HepG2 (cell line): ENCODE data around the gene TM2D1. TPM values are rescaled to one million over a fixed set of nuclear protein-coding genes. Genes with fewer than 3 reads are reported as not detected.

Source experiments
- ATAC-seq: fragments of 200-7000 bp; cut with Tn5 transposase; 3 replicates; pipeline ENCODE4 v1.9.1; 2020; ENCODE audit warnings: mild to moderate bottlenecking, moderate library complexity
- BruUV-seq: library from RNA; stranded (reverse); fragments of 400-500 nt; replicated peaks from 2 replicates; lab custom pipeline; 2021; lab: Mats Ljungman, UMichigan
- CTCF ChIA-PET: fragments of 300-600 bp; formaldehyde crosslinking; extraction: SDS; loops from one replicate; lab custom pipeline; 2021; ENCODE audit warnings: low total read pairs, inconsistent platforms, low intra/inter-chr PET ratio; lab: Yijun Ruan, JAX
- POLR2A ChIA-PET: fragments of 350-600 bp; sonication (Branson Sonifier 250); formaldehyde crosslinking; loops from one replicate; lab custom pipeline; 2020; ENCODE audit warnings: antibody characterized with exemption, inconsistent platforms; lab: Yijun Ruan, JAX
- DNase-seq: peaks from one replicate; pipeline ENCODE4 v3.0.0-alpha.2; 2015; ENCODE audit warnings: low spot score
- FAIRE-seq: peaks from 3 replicates; lab custom pipeline; 2011; peaks lifted over from hg19 to GRCh38; lab: Jason Lieb, UNC
- H2AFZ ChIP-seq: one replicate; pipeline ENCODE4 v1.6.1; 2011; ENCODE audit warnings: low read length, inconsistent platforms
- H3K27ac ChIP-seq: fragments of 300-600 bp; 3 replicates; pipeline ENCODE4 v1.8.0; 2011; ENCODE audit warnings: mixed run types, mild to moderate bottlenecking, mixed read lengths, low read length, inconsistent platforms; ENCODE audit not compliant: insufficient read depth; ENCODE audit errors: extremely low read length
- H3K27me3 ChIP-seq, 2 experiments: fragments of 200-600 bp in 1 of 2; 2 replicates in 1 of 2; 3 replicates in 1 of 2; pipeline versions ENCODE4 v1.6.0 to v1.8.0; 2011; ENCODE audit warnings: low read length in 2 of 2, mild to moderate bottlenecking in 2 of 2, moderate library complexity in 2 of 2, inconsistent platforms in 1 of 2; ENCODE audit not compliant: insufficient read depth in 2 of 2, control insufficient read depth in 1 of 2
- H3K36me3 ChIP-seq, 2 experiments: fragments of 200-600 bp in 1 of 2; replicated peaks in 1 of 2; 2 replicates in 1 of 2; 3 replicates in 1 of 2; pipeline versions ENCODE4 v1.5.1 to v1.8.0; 2011; ENCODE audit warnings: low read length in 2 of 2, inconsistent platforms in 1 of 2; ENCODE audit not compliant: insufficient read depth in 2 of 2, control insufficient read depth in 1 of 2
- H3K4me1 ChIP-seq: 2 replicates; pipeline ENCODE4 v1.5.1; 2012; ENCODE audit warnings: low read length, inconsistent platforms; ENCODE audit not compliant: insufficient read depth
- H3K4me2 ChIP-seq: 2 replicates; pipeline ENCODE4 v1.6.0; 2011; ENCODE audit warnings: low read depth, low read length, inconsistent platforms
- H3K4me3 ChIP-seq, 3 experiments: fragments of 200-600 bp in 1 of 3; sonication (generic), shearing (Covaris generic) in 1 of 3; replicated peaks in 1 of 3; 2 replicates each; pipeline ENCODE4 v1.5.1; 2011 to 2016; ENCODE audit warnings: low read length in 3 of 3, inconsistent platforms in 2 of 3, low read depth in 2 of 3, mild to moderate bottlenecking in 2 of 3, control low read depth in 1 of 3, mixed read lengths in 1 of 3; ENCODE audit not compliant: insufficient read depth in 1 of 3
- H3K79me2 ChIP-seq: one replicate; pipeline ENCODE4 v1.6.1; 2011; ENCODE audit warnings: low read length, inconsistent platforms; ENCODE audit not compliant: insufficient read depth
- H3K9ac ChIP-seq: 2 replicates; pipeline ENCODE4 v1.6.0; 2011; ENCODE audit warnings: mild to moderate bottlenecking, low read depth, low read length, inconsistent platforms; ENCODE audit not compliant: insufficient read depth
- H3K9me3 ChIP-seq: 2 replicates; pipeline ENCODE4 v1.5.1; 2012; ENCODE audit warnings: mild to moderate bottlenecking, low read length
- H4K20me1 ChIP-seq: 2 replicates; pipeline ENCODE4 v1.6.0; 2011; ENCODE audit warnings: inconsistent platforms, mild to moderate bottlenecking, low read length, moderate library complexity; ENCODE audit not compliant: insufficient read depth
- ATF2 ChIP-seq: sonication (generic); formaldehyde crosslinking; IDR thresholded peaks from 2 replicates; pipeline ENCODE4 v1.4.0; 2020; ENCODE audit warnings: missing genetic modification reagents
- ETV5 ChIP-seq: IDR thresholded peaks from 2 replicates; pipeline ENCODE4 v1.6.1; 2018; ENCODE audit warnings: missing biosample characterization, missing genetic modification reagents, inconsistent platforms, borderline replicate concordance
- HMGXB4 ChIP-seq, 2 experiments: sonication (generic) in 1 of 2; formaldehyde crosslinking in 1 of 2; IDR thresholded peaks; 2 replicates each; pipeline versions ENCODE4 v1.4.0 to v1.6.1; 2018 to 2020; ENCODE audit warnings: missing genetic modification reagents in 2 of 2, borderline replicate concordance in 1 of 2, low read depth in 1 of 2, mild to moderate bottlenecking in 1 of 2, missing biosample characterization in 1 of 2
- KDM2A ChIP-seq: sonication (generic); formaldehyde crosslinking; IDR thresholded peaks from 2 replicates; pipeline ENCODE4 v1.4.0; 2020; ENCODE audit warnings: low read depth, missing genetic modification reagents, borderline replicate concordance
- PATZ1 ChIP-seq: sonication (generic); formaldehyde crosslinking; IDR thresholded peaks from 2 replicates; pipeline ENCODE4 v1.4.0; 2020; ENCODE audit warnings: missing genetic modification reagents
- RAD21 ChIP-seq: fragments of 450-650 bp; formaldehyde crosslinking; IDR thresholded peaks from 2 replicates; pipeline ENCODE4 v1.5.0; 2020; ENCODE audit warnings: mild to moderate bottlenecking
- SMC3 ChIP-seq: IDR thresholded peaks from 2 replicates; pipeline ENCODE4 v1.6.1; 2011; ENCODE audit warnings: low read length, improper control_type of control experiment
- STAG1 ChIP-seq: sonication (generic); formaldehyde crosslinking; IDR thresholded peaks from 2 replicates; pipeline ENCODE4 v1.4.0; 2020; ENCODE audit warnings: missing genetic modification reagents
- TEAD3 ChIP-seq: optimal IDR thresholded peaks from 2 replicates; pipeline ENCODE3; 2016; ENCODE audit warnings: borderline replicate concordance
- XRCC5 ChIP-seq: fragments of 200-400 bp; formaldehyde crosslinking; optimal IDR thresholded peaks from 2 replicates; pipeline ENCODE3; 2017; ENCODE audit warnings: mild to moderate bottlenecking, low read length
- ZFX ChIP-seq: sonication (generic); formaldehyde crosslinking; IDR thresholded peaks from 2 replicates; pipeline ENCODE4 v1.4.0; 2020; ENCODE audit warnings: mild to moderate bottlenecking, low read depth, missing genetic modification reagents, moderate library complexity
- ZNF687 ChIP-seq: sonication (generic); formaldehyde crosslinking; IDR thresholded peaks from 2 replicates; pipeline ENCODE4 v1.5.1; 2020; ENCODE audit warnings: mild to moderate bottlenecking, missing genetic modification reagents, moderate library complexity
- ZNF777 ChIP-seq: sonication (generic); formaldehyde crosslinking; IDR thresholded peaks from 2 replicates; pipeline ENCODE4 v1.4.0; 2020; ENCODE audit warnings: missing genetic modification reagents
- WGBS: methylation state at CpG from one replicate; pipeline ENCODE4 v1.1.6; 2017; ENCODE audit warnings: low lambda C conversion rate; 5-methylcytosine and 5-hydroxymethylcytosine counted together
- in situ Hi-C: cut with HindIII; loops from 2 replicates; pipeline ENCODE4 v1.10.0; 2017; ENCODE audit warnings: low pct_unique_long_range_greater_than_20kb; ENCODE audit not compliant: extremely low pct_ligation_motif_present
- intact Hi-C: fragments of 100-400 bp; cut with micrococcal nuclease; formaldehyde crosslinking; loops from one replicate; pipeline ENCODE4 v1.10.0; 2022; ENCODE audit not compliant: unreplicated experiment
- polyA plus RNA-seq, 8 experiments: library from polyadenylated mRNA; depleted of rRNA in 3 of 8; stranded (reverse) in 7 of 8; unstranded in 1 of 8; fragments of >200 nt; fragmentation: Illumina TruSeq in 4 of 8; extraction: Trizol in 4 of 8; gene quantifications; 2 replicates each; pipeline versions ENCODE4 v1.2.1 to v1.2.3, GENCODE V29; 2011 to 2016; ENCODE audit warnings: low read depth in 4 of 8, missing spikeins in 1 of 8, mixed read lengths in 1 of 8; ENCODE audit not compliant: insufficient read depth in 1 of 8
- total RNA-seq, 5 experiments: library from RNA; depleted of rRNA; stranded (reverse); fragments of >200 nt; fragmentation: Illumina TruSeq; extraction: Trizol; gene quantifications; 2 replicates each; pipeline ENCODE4 v1.2.3, GENCODE V29; 2016; ENCODE audit warnings: low read depth in 1 of 5

The TM2D1 gene
- total and polyA plus RNA-seq, 2 of the 13 experiments (the other 11 are each of a cell fraction or from before 2014, with no cell fraction given): 26.6 to 49.0 TPM

GRCh38 chr1:61641578-61642336 lies 83.2 kb downstream of the TM2D1 start:
- BruUV-seq: no TSS peak
- POLR2A ChIA-PET: no interaction called here
- no peaks in the 10 kb centered on the region for H3K9me3 ChIP-seq
- H3K27ac ChIP-seq: no peak overlapping the region
- no peaks in the 10 kb centered on the region for H3K36me3 ChIP-seq
- no peak overlapping the region for H2AFZ ChIP-seq
- intact Hi-C loops (no loop called here), in situ Hi-C loops (loop anchor here (10.0 kb wide), 1 partner anchor 667 kb away; no protein-coding TSS in a partner anchor)
- CTCF ChIA-PET: interaction anchor here (0.7 to 1.1 kb wide), 2 partner anchors 17 to 793 kb away, joined by 3 read pairs; no protein-coding TSS in a partner anchor
- ATAC-seq (peak; percentile 99), DNase-seq (peak; percentile 20), FAIRE-seq (no peak)
- WGBS: 26% methylated on average over 23 of the region's 23 CpGs
- peaks cover under 1% of the 10 kb centered on the region; the same call in 1 of the 2 replicates for H3K4me1 ChIP-seq
- no peak overlapping the region for H3K9ac ChIP-seq
- H3K27me3 ChIP-seq: peaks cover 0 to 36% of the 10 kb centered on the region in 2 experiments; a peak in 3 of 5 replicates
- no peak overlapping the region for H3K4me3 ChIP-seq
- H3K79me2 ChIP-seq: no peaks in the 10 kb centered on the region
- H3K4me2 ChIP-seq: peak overlapping the region; percentile 35
- H4K20me1 ChIP-seq: no peaks in the 10 kb centered on the region
- no peak for TF ChIP-seq ZNF777 (CRISPR knock-in tag)
- TF ChIP-seq KDM2A: peak; percentile 44; the same call in 1 of the 2 replicates
- peak; percentile 50; the same call in 1 of the 2 replicates for TF ChIP-seq RAD21 (CRISPR knock-in tag)
- peak; percentile 40; the same call in 1 of the 2 replicates for TF ChIP-seq ZFX (CRISPR knock-in tag)
- TF ChIP-seq ATF2 (CRISPR knock-in tag): no peak
- peak; percentile 61 for TF ChIP-seq XRCC5
- no peak for TF ChIP-seq TEAD3 (CRISPR knock-in tag)
- no peak for TF ChIP-seq ETV5 (CRISPR knock-in tag)
- peak; percentile 60 for TF ChIP-seq PATZ1
- 0 out of 2 replicates have a peak, but pooled peaks have one; percentile 22 for TF ChIP-seq ZNF687 (CRISPR knock-in tag)
- peak; percentile 67 for TF ChIP-seq STAG1 (CRISPR knock-in tag)
- TF ChIP-seq HMGXB4 (CRISPR knock-in tag; IDR thresholded peaks at IDR 0.05; ENCODE audit: borderline replicate concordance in 1 of 2, low read depth in 1 of 2): peak in 1 of 2 experiments; percentile 64; a peak in 1 of 4 replicates
- 0 out of 2 replicates have a peak, but pooled peaks have one; percentile 8 for TF ChIP-seq SMC3
